ENCODE results near the gene PIGP. TPM values are rescaled to one million over a fixed set of nuclear protein-coding genes. Genes with fewer than 3 reads are reported as not detected.
"Not testable (repeated sequence)": the region's sequence is repeated elsewhere in the genome, so short reads cannot be mapped to it uniquely, and the experiment has no call there.

The PIGP gene
- polyA plus RNA-seq, 1 donor = 28.9 TPM

GRCh38 chr21:37075214-37075770 lies 2.4 kb upstream of the PIGP start:
- DNase-seq = no peak

- DNase-seq = no peak
Measured at GRCh38 chr21:37074546-37074945, 1.7 kb upstream of the PIGP start.

GRCh38 chr21:37074197-37074510 lies 1.3 kb upstream of the PIGP start:
- DNase-seq = no peak

GRCh38 chr21:37073417-37074196 lies 736 bp upstream of the PIGP start:
- peak; percentile 82 for DNase-seq

- DNase-seq = peak; percentile 87
Measured at GRCh38 chr21:37072274-37072987, 440 bp downstream of the PIGP start.

GRCh38 chr21:37071561-37072273 lies 1.2 kb downstream of the PIGP start:
- DNase-seq = peak; percentile 68

GRCh38 chr21:37065561-37066177 lies 7.2 kb downstream of the PIGP start:
- no peak for DNase-seq

- no peak for DNase-seq
Measured at GRCh38 chr21:37064841-37065240, 8.0 kb downstream of the PIGP start.

GRCh38 chr21:37063433-37063832 lies 9.4 kb downstream of the PIGP start:
- no peak for DNase-seq

GRCh38 chr21:37062593-37062935 lies 10.3 kb downstream of the PIGP start:
- DNase-seq = no peak

- DNase-seq = no peak
Measured at GRCh38 chr21:37061926-37062592, 10.8 kb downstream of the PIGP start.

GRCh38 chr21:37060296-37060695 lies 12.6 kb downstream of the PIGP start:
- DNase-seq = peak; percentile 67

GRCh38 chr21:37059181-37059580 lies 13.7 kb downstream of the PIGP start:
- no peak for DNase-seq

GRCh38 chr21:37058261-37058660 lies 14.6 kb downstream of the PIGP start:
- DNase-seq = no peak

GRCh38 chr21:37057614-37058013 lies 15.3 kb downstream of the PIGP start:
- no peak for DNase-seq

GRCh38 chr21:37055271-37055855 lies 17.5 kb downstream of the PIGP start:
- DNase-seq = no peak

GRCh38 chr21:37049741-37050140 lies 23.1 kb downstream of the PIGP start:
- DNase-seq = not testable (repeated sequence)

- DNase-seq = no peak
Measured at GRCh38 chr21:37047079-37047478, 25.8 kb downstream of the PIGP start.

- no peak for DNase-seq
Measured at GRCh38 chr21:37045556-37045955, 27.3 kb downstream of the PIGP start.

- no peak for DNase-seq
Measured at GRCh38 chr21:37045149-37045548, 27.7 kb downstream of the PIGP start.

- no peak for DNase-seq
Measured at GRCh38 chr21:37044643-37045042, 28.2 kb downstream of the PIGP start.

GRCh38 chr21:37043818-37044217 lies 29.1 kb downstream of the PIGP start:
- no peak for DNase-seq
